WTC11 (cell line): Measurements from ENCODE around the gene ZNRF1. TPM values are rescaled to one million over a fixed set of nuclear protein-coding genes. Genes with fewer than 3 reads are reported as not detected.
A peak's percentile ranks its signal among the peaks of the same experiment; 100 is the strongest.

ENCODE experiments used
- ATAC-seq: fragments of 200-7000 bp; cut with Tn5 transposase; 2 replicates; pipeline ENCODE4 v1.10.0; 2021; ENCODE audit warnings: mild to moderate bottlenecking, moderate library complexity
- CTCF ChIA-PET: fragments of 300-600 bp; sonication (Branson Sonifier 250); formaldehyde crosslinking; loops from one replicate; lab custom pipeline; 2021; ENCODE audit warnings: antibody characterized with exemption; lab: Charles Lee
- POLR2A ChIA-PET: fragments of 350-600 bp; sonication (Branson Sonifier 250); formaldehyde crosslinking; loops from one replicate; lab custom pipeline; 2021; ENCODE audit warnings: antibody characterized with exemption; lab: Charles Lee
- DNase-seq: peaks from one replicate; pipeline ENCODE4 v3.0.0; 2021; ENCODE audit warnings: low spot score
- H3K27ac Mint-ChIP-seq: 2 replicates; pipeline ENCODE4 v1.8.0; 2021; ENCODE audit warnings: mixed read lengths
- H3K27me3 Mint-ChIP-seq: 2 replicates; pipeline ENCODE4 v1.8.0; 2021; ENCODE audit warnings: low read depth, mild to moderate bottlenecking, moderate library complexity, mixed read lengths
- H3K36me3 Mint-ChIP-seq: 2 replicates; pipeline ENCODE4 v1.8.0; 2021; ENCODE audit warnings: mixed read lengths
- H3K4me1 Mint-ChIP-seq: 2 replicates; pipeline ENCODE4 v1.8.0; 2022; ENCODE audit warnings: mixed read lengths
- H3K4me3 Mint-ChIP-seq: 2 replicates; pipeline ENCODE4 v1.8.0; 2021; ENCODE audit warnings: mild to moderate bottlenecking, moderate library complexity, mixed read lengths
- H3K9me3 Mint-ChIP-seq: 2 replicates; pipeline ENCODE4 v1.8.0; 2021; ENCODE audit warnings: mixed read lengths
- EMX1 ChIP-seq: fragments of 250-450 bp; sonication (Bioruptor Pico); IDR thresholded peaks from 2 replicates; pipeline ENCODE4 v1.8.0; 2021; ENCODE audit warnings: mild to moderate bottlenecking
- ETV6 ChIP-seq: sonication (generic); formaldehyde crosslinking; IDR thresholded peaks from 2 replicates; pipeline ENCODE4 v1.8.1; 2022; ENCODE audit warnings: mild to moderate bottlenecking, missing genetic modification reagents
- FOXP1 ChIP-seq: sonication (generic); formaldehyde crosslinking; IDR thresholded peaks from 2 replicates; pipeline ENCODE4 v1.8.0; 2022; ENCODE audit warnings: missing genetic modification reagents, mild to moderate bottlenecking, moderate library complexity, borderline replicate concordance
- GRHL2 ChIP-seq: fragments of 250-450 bp; sonication (Bioruptor Pico); IDR thresholded peaks from 2 replicates; pipeline ENCODE4 v1.8.0; 2022; ENCODE audit warnings: mild to moderate bottlenecking, moderate library complexity; ENCODE audit not compliant: insufficient replicate concordance, severe bottlenecking
- KAT7 ChIP-seq: sonication (generic); formaldehyde crosslinking; IDR thresholded peaks from 2 replicates; pipeline ENCODE4 v1.8.1; 2023; ENCODE audit warnings: missing genetic modification reagents, mild to moderate bottlenecking, borderline replicate concordance
- MYBL2 ChIP-seq: sonication (generic); formaldehyde crosslinking; IDR thresholded peaks from 2 replicates; pipeline ENCODE4 v1.8.1; 2023; ENCODE audit warnings: mild to moderate bottlenecking, moderate library complexity, missing genetic modification reagents
- NFATC4 ChIP-seq: fragments of 250-450 bp; sonication (Bioruptor Pico); IDR thresholded peaks from 2 replicates; pipeline ENCODE4 v1.9.0; 2021; ENCODE audit warnings: mild to moderate bottlenecking
- NR1H2 ChIP-seq: sonication (generic); formaldehyde crosslinking; IDR thresholded peaks from 2 replicates; pipeline ENCODE4 v1.9.0; 2021; ENCODE audit warnings: mild to moderate bottlenecking, moderate library complexity, missing genetic modification reagents
- SMAD3 ChIP-seq: sonication (generic); formaldehyde crosslinking; IDR thresholded peaks from 2 replicates; pipeline ENCODE4 v1.8.0; 2022; ENCODE audit warnings: missing genetic modification reagents, mild to moderate bottlenecking, borderline replicate concordance
- TEAD4 ChIP-seq: sonication (generic); formaldehyde crosslinking; IDR thresholded peaks from 2 replicates; pipeline ENCODE4 v1.8.0; 2022; ENCODE audit warnings: mild to moderate bottlenecking, missing genetic modification reagents
- ZBTB21 ChIP-seq: sonication (generic); formaldehyde crosslinking; IDR thresholded peaks from 2 replicates; pipeline ENCODE4 v1.8.1; 2023; ENCODE audit warnings: mild to moderate bottlenecking, missing genetic modification reagents, borderline replicate concordance
- ZNF263 ChIP-seq: sonication (generic); formaldehyde crosslinking; IDR thresholded peaks from 2 replicates; pipeline ENCODE4 v1.8.1; 2022; ENCODE audit warnings: low read depth, mild to moderate bottlenecking, moderate library complexity, missing genetic modification reagents
- ZNF416 ChIP-seq: fragments of 250-450 bp; sonication (Bioruptor Pico); IDR thresholded peaks from 2 replicates; pipeline ENCODE4 v1.9.0; 2021; ENCODE audit warnings: mild to moderate bottlenecking, inconsistent platforms
- total RNA-seq: library from RNA; stranded (reverse); gene quantifications from 3 replicates; pipeline ENCODE4 v1.2.3, GENCODE V29; 2021
- TF ChIP-seq, protein P1 (sequence below): sonication (generic); formaldehyde crosslinking; IDR thresholded peaks from 2 replicates; pipeline ENCODE4 v1.8.1; 2022; ENCODE audit warnings: mild to moderate bottlenecking, missing genetic modification reagents, moderate library complexity, borderline replicate concordance
- TF ChIP-seq, protein P2 (sequence below): sonication (generic); formaldehyde crosslinking; IDR thresholded peaks from 2 replicates; pipeline ENCODE4 v1.8.1; 2023; ENCODE audit warnings: mild to moderate bottlenecking, moderate library complexity, missing genetic modification reagents
- TF ChIP-seq, protein P3 (sequence below): fragments of 250-450 bp; sonication (Bioruptor Pico); IDR thresholded peaks from 2 replicates; pipeline ENCODE4 v2.1.2; 2022; ENCODE audit warnings: mild to moderate bottlenecking, moderate library complexity
- TF ChIP-seq, protein P4 (sequence below): sonication (generic); formaldehyde crosslinking; IDR thresholded peaks from 2 replicates; pipeline ENCODE4 v1.8.1; 2022; ENCODE audit warnings: missing genetic modification reagents, borderline replicate concordance
- TF ChIP-seq, protein P5 (sequence below): sonication (generic); formaldehyde crosslinking; IDR thresholded peaks from 2 replicates; pipeline ENCODE4 v1.8.1; 2023; ENCODE audit warnings: mild to moderate bottlenecking, missing genetic modification reagents
- TF ChIP-seq, protein P6 (sequence below): fragments of 250-450 bp; sonication (Bioruptor Pico); conservative IDR thresholded peaks from 2 replicates; pipeline ENCODE4 v1.9.0; 2021; ENCODE audit warnings: mild to moderate bottlenecking
- TF ChIP-seq, protein P7 (sequence below): sonication (generic); formaldehyde crosslinking; conservative IDR thresholded peaks from 2 replicates; pipeline ENCODE4 v1.8.1; 2022; ENCODE audit warnings: mild to moderate bottlenecking, missing genetic modification reagents
- TF ChIP-seq, protein P8 (sequence below): fragments of 250-450 bp; sonication (Bioruptor Pico); IDR thresholded peaks from 2 replicates; pipeline ENCODE4 v1.9.0; 2021; ENCODE audit warnings: mild to moderate bottlenecking
- TF ChIP-seq, protein P9 (sequence below): sonication (generic); formaldehyde crosslinking; IDR thresholded peaks from 2 replicates; pipeline ENCODE4 v1.8.1; 2023; ENCODE audit warnings: mild to moderate bottlenecking, missing genetic modification reagents

The ZNRF1 gene
- total RNA-seq, 1 experiment from 2014 or later: 47.6 TPM

DNA sequence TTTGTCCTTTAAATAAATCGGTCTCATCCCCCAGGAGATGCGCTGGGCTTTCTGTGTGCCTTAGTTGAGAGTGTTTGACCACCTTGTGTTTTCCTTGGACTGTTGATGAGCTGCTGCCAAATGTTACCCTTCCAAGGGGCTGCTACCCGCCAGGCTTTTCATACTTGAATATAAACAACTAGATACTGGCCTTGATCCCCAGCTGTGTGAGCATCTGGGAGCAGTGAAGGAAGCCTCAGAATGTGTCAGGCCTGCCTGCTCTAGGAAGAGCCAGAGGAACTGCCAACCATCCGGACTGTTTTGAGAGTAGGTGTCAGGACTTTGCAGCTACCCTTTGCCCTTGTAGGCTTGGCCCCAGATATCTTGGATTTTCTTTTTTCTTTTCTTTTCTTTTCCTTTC, 60.0 kb downstream of the ZNRF1 start:
- H3K27me3 Mint-ChIP-seq: no peaks in the 10 kb centered on the region
- TF ChIP-seq SMAD3 (CRISPR knock-in tag): no peak; the same call in 1 of the 2 replicates
- TF ChIP-seq ZNF416 (CRISPR knock-in tag): no peak
- TF ChIP-seq, protein P1, sequence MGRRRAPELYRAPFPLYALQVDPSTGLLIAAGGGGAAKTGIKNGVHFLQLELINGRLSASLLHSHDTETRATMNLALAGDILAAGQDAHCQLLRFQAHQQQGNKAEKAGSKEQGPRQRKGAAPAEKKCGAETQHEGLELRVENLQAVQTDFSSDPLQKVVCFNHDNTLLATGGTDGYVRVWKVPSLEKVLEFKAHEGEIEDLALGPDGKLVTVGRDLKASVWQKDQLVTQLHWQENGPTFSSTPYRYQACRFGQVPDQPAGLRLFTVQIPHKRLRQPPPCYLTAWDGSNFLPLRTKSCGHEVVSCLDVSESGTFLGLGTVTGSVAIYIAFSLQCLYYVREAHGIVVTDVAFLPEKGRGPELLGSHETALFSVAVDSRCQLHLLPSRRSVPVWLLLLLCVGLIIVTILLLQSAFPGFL: no peak
- no peak for TF ChIP-seq MYBL2
- TF ChIP-seq, protein P2, sequence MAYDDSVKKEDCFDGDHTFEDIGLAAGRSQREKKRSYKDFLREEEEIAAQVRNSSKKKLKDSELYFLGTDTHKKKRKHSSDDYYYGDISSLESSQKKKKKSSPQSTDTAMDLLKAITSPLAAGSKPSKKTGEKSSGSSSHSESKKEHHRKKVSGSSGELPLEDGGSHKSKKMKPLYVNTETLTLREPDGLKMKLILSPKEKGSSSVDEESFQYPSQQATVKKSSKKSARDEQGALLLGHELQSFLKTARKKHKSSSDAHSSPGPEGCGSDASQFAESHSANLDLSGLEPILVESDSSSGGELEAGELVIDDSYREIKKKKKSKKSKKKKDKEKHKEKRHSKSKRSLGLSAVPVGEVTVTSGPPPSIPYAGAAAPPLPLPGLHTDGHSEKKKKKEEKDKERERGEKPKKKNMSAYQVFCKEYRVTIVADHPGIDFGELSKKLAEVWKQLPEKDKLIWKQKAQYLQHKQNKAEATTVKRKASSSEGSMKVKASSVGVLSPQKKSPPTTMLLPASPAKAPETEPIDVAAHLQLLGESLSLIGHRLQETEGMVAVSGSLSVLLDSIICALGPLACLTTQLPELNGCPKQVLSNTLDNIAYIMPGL (CRISPR knock-in tag): no peak
- TF ChIP-seq TEAD4: no peak
- no peak for TF ChIP-seq EMX1 (CRISPR knock-in tag)
- TF ChIP-seq, protein P3, sequence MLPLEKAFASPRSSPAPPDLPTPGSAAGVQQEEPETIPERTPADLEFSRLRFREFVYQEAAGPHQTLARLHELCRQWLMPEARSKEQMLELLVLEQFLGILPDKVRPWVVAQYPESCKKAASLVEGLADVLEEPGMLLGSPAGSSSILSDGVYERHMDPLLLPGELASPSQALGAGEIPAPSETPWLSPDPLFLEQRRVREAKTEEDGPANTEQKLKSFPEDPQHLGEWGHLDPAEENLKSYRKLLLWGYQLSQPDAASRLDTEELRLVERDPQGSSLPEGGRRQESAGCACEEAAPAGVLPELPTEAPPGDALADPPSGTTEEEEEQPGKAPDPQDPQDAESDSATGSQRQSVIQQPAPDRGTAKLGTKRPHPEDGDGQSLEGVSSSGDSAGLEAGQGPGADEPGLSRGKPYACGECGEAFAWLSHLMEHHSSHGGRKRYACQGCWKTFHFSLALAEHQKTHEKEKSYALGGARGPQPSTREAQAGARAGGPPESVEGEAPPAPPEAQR (CRISPR knock-in tag): no peak
- TF ChIP-seq, protein P4, sequence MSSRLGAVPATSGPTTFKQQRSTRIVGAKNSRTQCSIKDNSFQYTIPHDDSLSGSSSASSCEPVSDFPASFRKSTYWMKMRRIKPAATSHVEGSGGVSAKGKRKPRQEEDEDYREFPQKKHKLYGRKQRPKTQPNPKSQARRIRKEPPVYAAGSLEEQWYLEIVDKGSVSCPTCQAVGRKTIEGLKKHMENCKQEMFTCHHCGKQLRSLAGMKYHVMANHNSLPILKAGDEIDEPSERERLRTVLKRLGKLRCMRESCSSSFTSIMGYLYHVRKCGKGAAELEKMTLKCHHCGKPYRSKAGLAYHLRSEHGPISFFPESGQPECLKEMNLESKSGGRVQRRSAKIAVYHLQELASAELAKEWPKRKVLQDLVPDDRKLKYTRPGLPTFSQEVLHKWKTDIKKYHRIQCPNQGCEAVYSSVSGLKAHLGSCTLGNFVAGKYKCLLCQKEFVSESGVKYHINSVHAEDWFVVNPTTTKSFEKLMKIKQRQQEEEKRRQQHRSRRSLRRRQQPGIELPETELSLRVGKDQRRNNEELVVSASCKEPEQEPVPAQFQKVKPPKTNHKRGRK (CRISPR knock-in tag): no peak
- TF ChIP-seq, protein P5, sequence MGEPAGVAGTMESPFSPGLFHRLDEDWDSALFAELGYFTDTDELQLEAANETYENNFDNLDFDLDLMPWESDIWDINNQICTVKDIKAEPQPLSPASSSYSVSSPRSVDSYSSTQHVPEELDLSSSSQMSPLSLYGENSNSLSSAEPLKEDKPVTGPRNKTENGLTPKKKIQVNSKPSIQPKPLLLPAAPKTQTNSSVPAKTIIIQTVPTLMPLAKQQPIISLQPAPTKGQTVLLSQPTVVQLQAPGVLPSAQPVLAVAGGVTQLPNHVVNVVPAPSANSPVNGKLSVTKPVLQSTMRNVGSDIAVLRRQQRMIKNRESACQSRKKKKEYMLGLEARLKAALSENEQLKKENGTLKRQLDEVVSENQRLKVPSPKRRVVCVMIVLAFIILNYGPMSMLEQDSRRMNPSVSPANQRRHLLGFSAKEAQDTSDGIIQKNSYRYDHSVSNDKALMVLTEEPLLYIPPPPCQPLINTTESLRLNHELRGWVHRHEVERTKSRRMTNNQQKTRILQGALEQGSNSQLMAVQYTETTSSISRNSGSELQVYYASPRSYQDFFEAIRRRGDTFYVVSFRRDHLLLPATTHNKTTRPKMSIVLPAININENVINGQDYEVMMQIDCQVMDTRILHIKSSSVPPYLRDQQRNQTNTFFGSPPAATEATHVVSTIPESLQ (CRISPR knock-in tag): no peak
- TF ChIP-seq ETV6 (CRISPR knock-in tag): no peak
- TF ChIP-seq ZNF263 (CRISPR knock-in tag): no peak
- no peak for TF ChIP-seq FOXP1 (CRISPR knock-in tag)
- peaks cover 50% of the 10 kb centered on the region for H3K4me1 Mint-ChIP-seq
- peak overlapping the region; percentile 74; the same call in 1 of the 2 replicates for H3K27ac Mint-ChIP-seq
- no peaks in the 10 kb centered on the region for H3K36me3 Mint-ChIP-seq
- H3K4me3 Mint-ChIP-seq: no peak overlapping the region
- no peak for DNase-seq
- CTCF ChIA-PET: interaction anchor here (0.6 to 2.1 kb wide), 5 partner anchors 38 to 332 kb away, joined by 3 to 8 read pairs (median 3); no protein-coding TSS in a partner anchor
- ATAC-seq: no peak
- H3K9me3 Mint-ChIP-seq: no peaks in the 10 kb centered on the region
- POLR2A ChIA-PET: interaction anchor here (0.7 kb wide), 1 partner anchor 547 kb away, joined by 5 read pairs; no protein-coding TSS in a partner anchor

DNA sequence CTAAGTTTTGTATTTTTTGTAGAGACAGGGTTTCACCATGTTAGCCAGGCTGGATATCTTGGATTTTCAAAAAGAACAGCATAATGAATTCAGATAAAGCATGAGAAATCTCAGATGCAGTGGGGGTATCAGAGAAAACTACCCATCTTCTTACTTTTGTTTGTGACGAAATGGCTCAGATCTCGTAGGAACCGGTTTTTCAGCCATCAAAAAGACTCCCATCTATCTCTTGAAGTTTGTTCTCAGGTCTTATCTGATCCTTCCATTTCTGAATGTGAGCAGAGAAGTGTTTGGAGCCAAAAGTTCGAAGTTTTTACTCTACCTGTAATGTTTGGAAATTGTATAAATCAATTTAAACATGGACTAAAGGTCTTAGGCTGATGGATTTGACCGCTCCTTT, 60.6 kb downstream of the ZNRF1 start:
- peaks cover 44% of the 10 kb centered on the region for H3K4me1 Mint-ChIP-seq
- TF ChIP-seq, protein P6, sequence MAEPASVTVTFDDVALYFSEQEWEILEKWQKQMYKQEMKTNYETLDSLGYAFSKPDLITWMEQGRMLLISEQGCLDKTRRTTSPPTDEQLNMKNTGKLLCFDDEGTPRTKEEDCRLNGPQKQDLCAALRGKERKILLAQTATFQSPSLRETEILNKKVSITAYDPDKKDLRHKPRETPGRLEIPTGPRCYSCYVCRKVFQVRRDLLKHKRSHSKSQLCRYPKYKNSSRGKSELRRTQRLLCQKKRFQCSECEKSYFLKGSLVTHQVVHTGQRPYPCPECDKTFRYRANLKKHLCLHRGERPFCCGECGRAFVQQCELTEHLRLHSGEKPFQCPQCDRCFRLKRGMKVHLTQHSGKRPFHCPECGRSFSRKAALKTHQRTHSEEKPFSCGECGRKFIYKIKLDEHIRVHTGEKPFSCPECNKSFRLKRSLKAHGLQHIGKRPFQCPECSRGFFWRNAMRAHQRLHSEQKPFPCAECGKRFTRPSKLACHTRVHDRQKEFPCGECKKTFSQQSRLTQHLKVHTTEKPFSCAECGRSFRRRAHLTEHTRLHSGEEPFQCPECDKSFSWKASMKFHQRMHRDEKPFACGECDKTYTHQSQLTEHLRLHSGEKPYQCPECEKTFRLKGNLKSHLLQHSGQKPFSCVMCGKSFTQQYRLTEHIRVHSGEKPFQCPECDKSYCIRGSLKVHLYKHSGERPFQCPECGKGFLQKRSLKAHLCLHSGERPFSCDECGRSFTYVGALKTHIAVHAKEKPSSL (CRISPR knock-in tag): no peak
- TF ChIP-seq GRHL2 (CRISPR knock-in tag) (no peak), ZNF263 (CRISPR knock-in tag) (no peak), ZBTB21 (CRISPR knock-in tag) (no peak), NFATC4 (CRISPR knock-in tag) (no peak), KAT7 (CRISPR knock-in tag) (no peak), MYBL2 (no peak), NR1H2 (CRISPR knock-in tag) (no peak)
- TF ChIP-seq, protein P7, sequence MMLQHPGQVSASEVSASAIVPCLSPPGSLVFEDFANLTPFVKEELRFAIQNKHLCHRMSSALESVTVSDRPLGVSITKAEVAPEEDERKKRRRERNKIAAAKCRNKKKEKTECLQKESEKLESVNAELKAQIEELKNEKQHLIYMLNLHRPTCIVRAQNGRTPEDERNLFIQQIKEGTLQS (CRISPR knock-in tag): no peak
- TF ChIP-seq, protein P8, sequence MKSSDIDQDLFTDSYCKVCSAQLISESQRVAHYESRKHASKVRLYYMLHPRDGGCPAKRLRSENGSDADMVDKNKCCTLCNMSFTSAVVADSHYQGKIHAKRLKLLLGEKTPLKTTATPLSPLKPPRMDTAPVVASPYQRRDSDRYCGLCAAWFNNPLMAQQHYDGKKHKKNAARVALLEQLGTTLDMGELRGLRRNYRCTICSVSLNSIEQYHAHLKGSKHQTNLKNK (CRISPR knock-in tag): no peak
- TF ChIP-seq, protein P9, sequence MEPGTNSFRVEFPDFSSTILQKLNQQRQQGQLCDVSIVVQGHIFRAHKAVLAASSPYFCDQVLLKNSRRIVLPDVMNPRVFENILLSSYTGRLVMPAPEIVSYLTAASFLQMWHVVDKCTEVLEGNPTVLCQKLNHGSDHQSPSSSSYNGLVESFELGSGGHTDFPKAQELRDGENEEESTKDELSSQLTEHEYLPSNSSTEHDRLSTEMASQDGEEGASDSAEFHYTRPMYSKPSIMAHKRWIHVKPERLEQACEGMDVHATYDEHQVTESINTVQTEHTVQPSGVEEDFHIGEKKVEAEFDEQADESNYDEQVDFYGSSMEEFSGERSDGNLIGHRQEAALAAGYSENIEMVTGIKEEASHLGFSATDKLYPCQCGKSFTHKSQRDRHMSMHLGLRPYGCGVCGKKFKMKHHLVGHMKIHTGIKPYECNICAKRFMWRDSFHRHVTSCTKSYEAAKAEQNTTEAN (CRISPR knock-in tag): no peak

More for the DNA sequence above, 60.6 kb downstream of the ZNRF1 start:
- Mint-ChIP-seq H3K36me3 (no peaks in the 10 kb centered on the region), H3K27me3 (no peaks in the 10 kb centered on the region), H3K27ac (no peak overlapping the region; the same call in 1 of the 2 replicates), H3K9me3 (no peaks in the 10 kb centered on the region), H3K4me3 (no peak overlapping the region)
- DNase-seq: no peak
- no peak for ATAC-seq
- ChIA-PET CTCF (interaction anchor here (1.0 to 1.3 kb wide), 2 partner anchors 52 to 333 kb away, joined by 3 to 5 read pairs; no protein-coding TSS in a partner anchor), POLR2A (no interaction called here)
